Endothelial cell of umbilical vein (primary cell): ENCODE results near the gene CRTC1. TPM values are rescaled to one million over a fixed set of nuclear protein-coding genes. Genes with fewer than 3 reads are reported as not detected.
"Not testable (repeated sequence)": the region's sequence is repeated elsewhere in the genome, so short reads cannot be mapped to it uniquely, and the experiment has no call there.

ENCODE experiments used
- BruUV-seq: library from RNA; stranded (reverse); fragments of 400-500 nt; replicated peaks from 2 replicates; lab custom pipeline; 2021; lab: Mats Ljungman, UMichigan
- CTCF ChIA-PET: fragments of 300-600, 350-600 bp; sonication (Branson Sonifier 250); formaldehyde crosslinking; loops from one replicate; lab custom pipeline; 2021; ENCODE audit warnings: antibody characterized with exemption, inconsistent platforms; lab: Charles Lee
- POLR2A ChIA-PET: fragments of 300-600, 350-600 bp; sonication (Branson Sonifier 250); formaldehyde crosslinking; loops from one replicate; lab custom pipeline; 2021; ENCODE audit warnings: antibody characterized with exemption, inconsistent platforms; lab: Charles Lee
- DNase-seq: peaks from one replicate; pipeline ENCODE4 v3.0.0-alpha.2; 2011; ENCODE audit warnings: low read depth, low spot score
- FAIRE-seq: peaks from 2 replicates; lab custom pipeline; 2011; peaks lifted over from hg19 to GRCh38; lab: Jason Lieb, UNC
- H2AFZ ChIP-seq: 2 replicates; pipeline ENCODE4 v1.6.0; 2012; ENCODE audit warnings: low read depth, low read length, control low read depth, inconsistent platforms
- H3K27ac ChIP-seq: 2 replicates; pipeline ENCODE4 v1.5.1; 2011; ENCODE audit warnings: low read depth, mild to moderate bottlenecking, control low read depth, low read length, moderate library complexity; ENCODE audit not compliant: insufficient read depth
- H3K27me3 ChIP-seq, 2 experiments: 2 replicates each; pipeline versions ENCODE4 v1.6.0 to v1.6.1; 2011; ENCODE audit warnings: low read length in 2 of 2, mixed read lengths in 1 of 2; ENCODE audit not compliant: control insufficient read depth in 2 of 2, insufficient read depth in 2 of 2
- H3K36me3 ChIP-seq, 2 experiments: 2 replicates in 1 of 2; 3 replicates in 1 of 2; pipeline ENCODE4 v1.5.1; 2011; ENCODE audit warnings: low read length in 2 of 2, mild to moderate bottlenecking in 1 of 2, moderate library complexity in 1 of 2; ENCODE audit not compliant: control insufficient read depth in 2 of 2, insufficient read depth in 2 of 2; ENCODE audit errors: extremely low read depth in 1 of 2
- H3K4me1 ChIP-seq: 3 replicates; pipeline ENCODE4 v1.5.1; 2011; ENCODE audit warnings: mild to moderate bottlenecking, low read length; ENCODE audit not compliant: control insufficient read depth, insufficient read depth; ENCODE audit errors: extremely low read depth
- H3K4me2 ChIP-seq: 2 replicates; pipeline ENCODE4 v1.6.1; 2011; ENCODE audit warnings: low read length, control low read depth, mixed read lengths; ENCODE audit not compliant: insufficient read depth
- H3K4me3 ChIP-seq, 3 experiments: fragments of 200-600 bp in 1 of 3; sonication (generic), shearing (Covaris generic) in 1 of 3; replicated peaks in 1 of 3; 2 replicates each; pipeline ENCODE4 v1.5.1; 2011 to 2016; ENCODE audit warnings: control low read depth in 3 of 3, low read length in 3 of 3, mild to moderate bottlenecking in 2 of 3, inconsistent platforms in 1 of 3, low read depth in 1 of 3, moderate library complexity in 1 of 3; ENCODE audit not compliant: insufficient read depth in 1 of 3
- H3K79me2 ChIP-seq: 2 replicates; pipeline ENCODE4 v1.6.0; 2012; ENCODE audit warnings: low read length, inconsistent platforms; ENCODE audit not compliant: control insufficient read depth, insufficient read depth
- H3K9ac ChIP-seq: replicated peaks from 2 replicates; pipeline ENCODE3; 2011; ENCODE audit warnings: low read length, control low read depth; ENCODE audit not compliant: insufficient read depth; ENCODE audit errors: extremely low read depth
- H3K9me1 ChIP-seq: replicated peaks from 3 replicates; pipeline ENCODE4 v1.6.0; 2011; ENCODE audit warnings: mild to moderate bottlenecking, low read length; ENCODE audit not compliant: control insufficient read depth, insufficient read depth; ENCODE audit errors: extremely low read depth
- H3K9me3 ChIP-seq: replicated peaks from 2 replicates; pipeline ENCODE4 v1.5.1; 2012; ENCODE audit warnings: low read length, inconsistent platforms; ENCODE audit not compliant: control insufficient read depth, insufficient read depth
- H4K20me1 ChIP-seq: replicated peaks from 2 replicates; pipeline ENCODE3; 2011; ENCODE audit warnings: mild to moderate bottlenecking, low read length; ENCODE audit not compliant: control insufficient read depth, insufficient read depth; ENCODE audit errors: extremely low read depth
- CTCF ChIP-seq, 2 donors: IDR thresholded peaks; 1 replicate in 1 of 2; 2 replicates in 1 of 2; pipeline ENCODE4 v1.5.1; 2011; ENCODE audit warnings: low read length in 2 of 2, mild to moderate bottlenecking in 2 of 2, moderate library complexity in 2 of 2, control low read depth in 1 of 2, inconsistent platforms in 1 of 2, low read depth in 1 of 2; ENCODE audit not compliant: insufficient read depth in 1 of 2; ENCODE audit errors: extremely low read depth in 1 of 2
- EZH2 ChIP-seq: IDR thresholded peaks from 2 replicates; pipeline ENCODE4 v1.6.1; 2012; ENCODE audit warnings: borderline replicate concordance, low read depth, mild to moderate bottlenecking, moderate library complexity, low read length, inconsistent platforms; ENCODE audit not compliant: severe bottlenecking
- FOS ChIP-seq: IDR thresholded peaks from 2 replicates; pipeline ENCODE4 v1.6.1; 2011; ENCODE audit warnings: mild to moderate bottlenecking, low read length, moderate library complexity, borderline replicate concordance; ENCODE audit not compliant: insufficient read depth
- GATA2 ChIP-seq: IDR thresholded peaks from 2 replicates; pipeline ENCODE4 v1.7.0; 2011; ENCODE audit warnings: low read depth, mild to moderate bottlenecking, moderate library complexity, mixed read lengths, low read length; ENCODE audit not compliant: insufficient read length, insufficient read depth
- JUN ChIP-seq: IDR thresholded peaks from 2 replicates; pipeline ENCODE4 v1.6.1; 2011; ENCODE audit warnings: borderline replicate concordance, low read depth; ENCODE audit not compliant: insufficient read length, insufficient read depth
- MAX ChIP-seq: IDR thresholded peaks from 2 replicates; pipeline ENCODE4 v1.6.1; 2011; ENCODE audit not compliant: insufficient read depth, insufficient read length
- MYC ChIP-seq: IDR thresholded peaks from one replicate; pipeline ENCODE4 v1.6.1; 2011; ENCODE audit warnings: mild to moderate bottlenecking, low read depth, low read length
- POLR2A ChIP-seq: IDR thresholded peaks from 2 replicates; pipeline ENCODE4 v1.6.1; 2012; ENCODE audit warnings: low read depth, mild to moderate bottlenecking, control low read depth, low read length
- POLR2AphosphoS5 ChIP-seq: IDR thresholded peaks from 2 replicates; pipeline ENCODE4 v1.6.1; 2012; ENCODE audit warnings: low read depth, mild to moderate bottlenecking, control low read depth, low read length, moderate library complexity; ENCODE audit not compliant: insufficient read depth
- dilution Hi-C: fragments of 300-500 bp; cut with MboI; formaldehyde crosslinking; loops from one replicate; pipeline ENCODE4 v1.15.0; 2019; ENCODE audit warnings: low sequenced_read_pairs; ENCODE audit not compliant: extremely low pct_ligation_motif_present
- intact Hi-C: fragments of 100-400 bp; cut with micrococcal nuclease; formaldehyde crosslinking; loops from one replicate; pipeline ENCODE4 v1.10.0; 2022
- polyA plus RNA-seq, 4 experiments: library from polyadenylated mRNA; depleted of rRNA in 3 of 4; stranded (reverse) in 3 of 4; unstranded in 1 of 4; fragments of >200 nt; gene quantifications; 2 replicates each; pipeline versions ENCODE4 v1.2.1 to v1.2.3, GENCODE V29; 2011 to 2012; ENCODE audit warnings: missing spikeins in 1 of 4
- total RNA-seq: library from RNA; stranded (reverse); gene quantifications from 2 replicates; pipeline ENCODE4 v1.2.3, GENCODE V29; 2021

Gene CRTC1
- total and polyA plus RNA-seq, 2 donors (not counting 3 experiments of a cell fraction or from before 2014, with no cell fraction given) = 4.2 to 11.4 TPM

GRCh38 chr19:18815673-18816072, 132.2 kb downstream of the CRTC1 start:
- H3K27me3 ChIP-seq = no peaks in the 10 kb centered on the region
- FAIRE-seq = no peak
- no peak for TF ChIP-seq EZH2
- TF ChIP-seq MYC = no peak
- TF ChIP-seq MAX = no peak
- no peak for TF ChIP-seq FOS
- no peak for TF ChIP-seq POLR2A
- no peak for TF ChIP-seq GATA2
- no peak for TF ChIP-seq CTCF (IDR thresholded peaks at IDR 0.05; ENCODE audit: extremely low read depth in 1 of 2, insufficient read depth in 1 of 2, low read depth in 1 of 2, low read length in 2 of 2)
- no peak for TF ChIP-seq JUN
- no peak for TF ChIP-seq POLR2AphosphoS5
- H4K20me1 ChIP-seq = no peaks in the 10 kb centered on the region
- intact Hi-C loops = no loop called here
- no peaks in the 10 kb centered on the region for H3K9me1 ChIP-seq
- H3K79me2 ChIP-seq = no peaks in the 10 kb centered on the region
- no peak overlapping the region for H3K4me2 ChIP-seq
- DNase-seq = no peak
- no TSS peak for BruUV-seq
- H3K9ac ChIP-seq = no peak overlapping the region
- H3K9me3 ChIP-seq = no peaks in the 10 kb centered on the region
- H3K4me3 ChIP-seq = no peak overlapping the region
- no peak overlapping the region for H2AFZ ChIP-seq
- H3K4me1 ChIP-seq = no peaks in the 10 kb centered on the region
- H3K27ac ChIP-seq = no peak overlapping the region
- dilution Hi-C loops = no loop called here
- ChIA-PET POLR2A (no interaction called here), CTCF (no interaction called here)
- no peaks in the 10 kb centered on the region for H3K36me3 ChIP-seq

- dilution Hi-C loops, CTCF ChIA-PET, DNase-seq, H3K27me3 ChIP-seq, FAIRE-seq, H3K79me2 ChIP-seq, H3K9me1 ChIP-seq, H3K36me3 ChIP-seq, H3K4me1 ChIP-seq, H3K27ac ChIP-seq, BruUV-seq, H3K4me3 ChIP-seq, H4K20me1 ChIP-seq, intact Hi-C loops, H3K9me3 ChIP-seq, POLR2A ChIA-PET, H3K9ac ChIP-seq, H2AFZ ChIP-seq, H3K4me2 ChIP-seq: not testable (repeated sequence)
These were observed 133.2 kb downstream of the CRTC1 start for GRCh38 chr19:18816645-18817044.
